ENCODE measurements around the gene LGR4. TPM values are rescaled to one million over a fixed set of nuclear protein-coding genes. Genes with fewer than 3 reads are reported as not detected.

The LGR4 gene
- total and polyA plus RNA-seq, 10 of the 15 experiments (the other 5 are each of a cell fraction or from before 2014, with no cell fraction given): under 0.01 to 0.64 (median 0.04) TPM; not detected in 5

DNA sequence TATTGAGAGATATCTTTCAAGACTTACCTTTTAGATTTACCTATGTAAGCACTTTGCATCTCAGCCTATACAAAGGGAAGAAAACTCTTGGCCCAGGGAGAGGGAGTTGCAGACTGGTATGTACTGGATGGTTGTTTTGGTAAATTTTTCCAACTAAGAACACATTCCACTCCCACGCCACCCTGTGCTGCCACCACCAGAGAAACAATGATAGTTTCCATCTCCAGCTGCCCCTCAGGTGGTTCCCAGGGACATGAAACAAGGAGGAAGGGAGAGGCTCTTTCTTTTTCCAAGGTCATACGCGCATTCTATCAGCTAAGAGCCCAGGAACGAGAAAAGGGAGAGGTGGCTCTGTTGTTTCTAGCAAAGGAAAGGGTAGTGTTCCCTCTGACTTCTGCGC, 144.0 kb downstream of the LGR4 start:
- ChIA-PET RAD21 (ENCODE audit: unreplicated experiment) (no interaction called here), CTCF (interaction anchor here (0.6 kb wide), 2 partner anchors 10 to 32 kb away, joined by 3 to 4 read pairs; no protein-coding TSS in a partner anchor), SMC1A (ENCODE audit: uncharacterized antibody, unreplicated experiment) (interaction anchor here (1.7 kb wide), 1 partner anchor 13 kb away, joined by 4 read pairs; no protein-coding TSS in a partner anchor), POLR2A (no interaction called here)
- Histone ChIP-seq H3K9me3 (replicated peaks; ENCODE audit: control insufficient read depth, insufficient read depth, low read length) (no peaks in the 10 kb centered on the region), H3K36me3 (ENCODE audit: control insufficient read depth in 2 of 2, insufficient read depth in 2 of 2, low read length in 1 of 2) (no peaks in the 10 kb centered on the region), H3K27ac (ENCODE audit: control insufficient read depth, insufficient read depth) (no peak overlapping the region), H4K20me1 (ENCODE audit: control insufficient read depth, insufficient read depth) (no peaks in the 10 kb centered on the region), H3K4me2 (ENCODE audit: control insufficient read depth, insufficient read depth) (no peak overlapping the region), H3K9ac (ENCODE audit: control insufficient read depth, insufficient read depth, low read length) (no peak overlapping the region), H3K4me3 (no peak overlapping the region), H3K27me3 (replicated peaks in 1 of 2; ENCODE audit: control insufficient read depth in 2 of 2, insufficient read depth in 2 of 2, low read length in 1 of 2) (no peaks in the 10 kb centered on the region), H3K79me2 (ENCODE audit: control insufficient read depth, insufficient read depth, low read length) (no peaks in the 10 kb centered on the region), H3K4me1 (ENCODE audit: control insufficient read depth, insufficient read depth, low read length) (no peaks in the 10 kb centered on the region), H2AFZ (ENCODE audit: control insufficient read depth, low read depth, low read length) (no peak overlapping the region)
- intact Hi-C loops (cut with micrococcal nuclease; ENCODE audit: unreplicated experiment) (no loop called here), in situ Hi-C loops (cut with MboI) (no loop called here)
- ATAC-seq: no peak
- DNase-seq (ENCODE audit: low read depth, low spot score): no peak
- 91% methylated on average over 5 of the region's 5 CpGs for WGBS (ENCODE audit: insufficient coverage, insufficient replicate concordance, low lambda C conversion rate, missing lambda C conversion rate)
- FAIRE-seq: no peak
- no TSS peak for BruUV-seq (replicated peaks)
- TF ChIP-seq, protein P1, sequence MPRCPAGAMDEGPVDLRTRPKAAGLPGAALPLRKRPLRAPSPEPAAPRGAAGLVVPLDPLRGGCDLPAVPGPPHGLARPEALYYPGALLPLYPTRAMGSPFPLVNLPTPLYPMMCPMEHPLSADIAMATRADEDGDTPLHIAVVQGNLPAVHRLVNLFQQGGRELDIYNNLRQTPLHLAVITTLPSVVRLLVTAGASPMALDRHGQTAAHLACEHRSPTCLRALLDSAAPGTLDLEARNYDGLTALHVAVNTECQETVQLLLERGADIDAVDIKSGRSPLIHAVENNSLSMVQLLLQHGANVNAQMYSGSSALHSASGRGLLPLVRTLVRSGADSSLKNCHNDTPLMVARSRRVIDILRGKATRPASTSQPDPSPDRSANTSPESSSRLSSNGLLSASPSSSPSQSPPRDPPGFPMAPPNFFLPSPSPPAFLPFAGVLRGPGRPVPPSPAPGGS (IDR thresholded peaks at IDR 0.05; ENCODE audit: borderline replicate concordance, insufficient read depth, low read depth, low read length, poor library complexity, severe bottlenecking): no peak
- TF ChIP-seq SUPT20H (IDR thresholded peaks at IDR 0.05; ENCODE audit: borderline replicate concordance, control insufficient read depth, low read depth, low read length): no peak
- TF ChIP-seq MTA3 (IDR thresholded peaks at IDR 0.05; ENCODE audit: borderline replicate concordance, low read length): no peak
- TF ChIP-seq EZH2 (IDR thresholded peaks at IDR 0.05; ENCODE audit: borderline replicate concordance, control insufficient read depth, low read depth, low read length): no peak
- no peak for TF ChIP-seq RB1 (IDR thresholded peaks at IDR 0.05; ENCODE audit: borderline replicate concordance)
- TF ChIP-seq SREBF2 (IDR thresholded peaks at IDR 0.05; ENCODE audit: low read length): no peak
- TF ChIP-seq, protein P2, sequence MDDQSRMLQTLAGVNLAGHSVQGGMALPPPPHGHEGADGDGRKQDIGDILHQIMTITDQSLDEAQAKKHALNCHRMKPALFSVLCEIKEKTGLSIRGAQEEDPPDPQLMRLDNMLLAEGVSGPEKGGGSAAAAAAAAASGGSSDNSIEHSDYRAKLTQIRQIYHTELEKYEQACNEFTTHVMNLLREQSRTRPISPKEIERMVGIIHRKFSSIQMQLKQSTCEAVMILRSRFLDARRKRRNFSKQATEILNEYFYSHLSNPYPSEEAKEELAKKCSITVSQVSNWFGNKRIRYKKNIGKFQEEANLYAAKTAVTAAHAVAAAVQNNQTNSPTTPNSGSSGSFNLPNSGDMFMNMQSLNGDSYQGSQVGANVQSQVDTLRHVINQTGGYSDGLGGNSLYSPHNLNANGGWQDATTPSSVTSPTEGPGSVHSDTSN (IDR thresholded peaks at IDR 0.05; ENCODE audit: insufficient replicate concordance, low read depth, low read length): no peak
- TF ChIP-seq KAT2A (conservative IDR thresholded peaks at IDR 0.05; ENCODE audit: control insufficient read depth, low read depth, low read length): no peak
- TF ChIP-seq SUZ12 (IDR thresholded peaks at IDR 0.05; ENCODE audit: unreplicated experiment): no peak
- TF ChIP-seq SPI1 (IDR thresholded peaks at IDR 0.05; ENCODE audit: borderline replicate concordance, insufficient read depth, low read depth, low read length): no peak
- no peak for TF ChIP-seq FOXM1 (IDR thresholded peaks at IDR 0.05; ENCODE audit: low read depth, low read length)
- TF ChIP-seq CBX3 (IDR thresholded peaks at IDR 0.05; ENCODE audit: borderline replicate concordance, low read depth): no peak
- TF ChIP-seq IKZF2 (IDR thresholded peaks at IDR 0.05): no peak
- no peak for TF ChIP-seq CHD2 (IDR thresholded peaks at IDR 0.05; ENCODE audit: borderline replicate concordance, low read depth, low read length)
- TF ChIP-seq DPF2 (IDR thresholded peaks at IDR 0.05): no peak
- no peak for TF ChIP-seq TBL1XR1 (IDR thresholded peaks at IDR 0.05; ENCODE audit: low read depth, low read length)
- TF ChIP-seq, protein P3, sequence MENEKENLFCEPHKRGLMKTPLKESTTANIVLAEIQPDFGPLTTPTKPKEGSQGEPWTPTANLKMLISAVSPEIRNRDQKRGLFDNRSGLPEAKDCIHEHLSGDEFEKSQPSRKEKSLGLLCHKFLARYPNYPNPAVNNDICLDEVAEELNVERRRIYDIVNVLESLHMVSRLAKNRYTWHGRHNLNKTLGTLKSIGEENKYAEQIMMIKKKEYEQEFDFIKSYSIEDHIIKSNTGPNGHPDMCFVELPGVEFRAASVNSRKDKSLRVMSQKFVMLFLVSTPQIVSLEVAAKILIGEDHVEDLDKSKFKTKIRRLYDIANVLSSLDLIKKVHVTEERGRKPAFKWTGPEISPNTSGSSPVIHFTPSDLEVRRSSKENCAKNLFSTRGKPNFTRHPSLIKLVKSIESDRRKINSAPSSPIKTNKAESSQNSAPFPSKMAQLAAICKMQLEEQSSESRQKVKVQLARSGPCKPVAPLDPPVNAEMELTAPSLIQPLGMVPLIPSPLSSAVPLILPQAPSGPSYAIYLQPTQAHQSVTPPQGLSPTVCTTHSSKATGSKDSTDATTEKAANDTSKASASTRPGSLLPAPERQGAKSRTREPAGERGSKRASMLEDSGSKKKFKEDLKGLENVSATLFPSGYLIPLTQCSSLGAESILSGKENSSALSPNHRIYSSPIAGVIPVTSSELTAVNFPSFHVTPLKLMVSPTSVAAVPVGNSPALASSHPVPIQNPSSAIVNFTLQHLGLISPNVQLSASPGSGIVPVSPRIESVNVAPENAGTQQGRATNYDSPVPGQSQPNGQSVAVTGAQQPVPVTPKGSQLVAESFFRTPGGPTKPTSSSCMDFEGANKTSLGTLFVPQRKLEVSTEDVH (IDR thresholded peaks at IDR 0.05; ENCODE audit: low read depth, partially characterized antibody): no peak

Measured in GM12878 (cell line).